Spleen (tissue), 11 donors: ENCODE data around the gene PSD. TPM values are rescaled to one million over a fixed set of nuclear protein-coding genes. Genes with fewer than 3 reads are reported as not detected.

Experiments used
- DNase-seq: peaks from one replicate; pipeline ENCODE4 v3.0.0-alpha.2; 2020
- H3K27ac ChIP-seq, 8 donors: fragments of 200-600 bp; sonication (generic) in 7 of 8; 1 replicate in 4 of 8; 2 replicates in 4 of 8; pipeline versions ENCODE4 v1.5.0 to v1.8.0; 2016 to 2021; ENCODE audit warnings: inconsistent platforms in 4 of 8, mild to moderate bottlenecking in 4 of 8, moderate library complexity in 1 of 8
- H3K27me3 ChIP-seq, 7 donors: fragments of 200-600 bp; sonication (generic) in 6 of 7; replicated peaks in 1 of 7; 1 replicate in 4 of 7; 2 replicates in 3 of 7; pipeline versions ENCODE4 v1.5.0 to v1.8.0; 2016 to 2021; ENCODE audit warnings: inconsistent platforms in 3 of 7, mild to moderate bottlenecking in 1 of 7
- H3K36me3 ChIP-seq, 6 donors: fragments of 200-600 bp; sonication (generic) in 5 of 6; 1 replicate in 4 of 6; 2 replicates in 2 of 6; pipeline versions ENCODE4 v1.5.0 to v1.8.0; 2016 to 2021; ENCODE audit warnings: inconsistent platforms in 2 of 6
- H3K4me1 ChIP-seq, 6 donors: fragments of 200-600 bp; sonication (generic) in 5 of 6; 1 replicate in 3 of 6; 2 replicates in 3 of 6; pipeline versions ENCODE4 v1.5.0 to v1.8.0; 2016 to 2021; ENCODE audit warnings: inconsistent platforms in 3 of 6
- H3K4me3 ChIP-seq, 8 donors: fragments of 200-600 bp; sonication (generic) in 7 of 8; 1 replicate in 4 of 8; 2 replicates in 4 of 8; pipeline versions ENCODE4 v1.5.0 to v1.8.0; 2016 to 2021; ENCODE audit warnings: inconsistent platforms in 4 of 8, mild to moderate bottlenecking in 4 of 8, moderate library complexity in 2 of 8
- H3K9me3 ChIP-seq, 8 donors: fragments of 200-600 bp; sonication (generic) in 7 of 8; 1 replicate in 4 of 8; 2 replicates in 4 of 8; pipeline versions ENCODE4 v1.5.0 to v1.8.0; 2016 to 2021; ENCODE audit warnings: inconsistent platforms in 4 of 8
- POLR2A ChIP-seq, 3 donors: fragments of 450-650 bp; IDR thresholded peaks; one replicate each; pipeline ENCODE4 v1.5.1; 2017; ENCODE audit warnings: antibody characterized with exemption in 3 of 3, mild to moderate bottlenecking in 1 of 3
- POLR2AphosphoS5 ChIP-seq, 3 donors: sonication (generic); formaldehyde crosslinking; IDR thresholded peaks; one replicate each; pipeline ENCODE4 v1.5.1; 2017; ENCODE audit warnings: antibody characterized with exemption in 3 of 3
- WGBS, 5 donors: extraction: QIAGEN DNeasy Blood & Tissue Kit in 3 of 5; methylation state at CpG; one replicate each; pipeline versions ENCODE4 v1.1.5 to v1.1.7; 2013 to 2018; 5-methylcytosine and 5-hydroxymethylcytosine counted together
- intact Hi-C: fragments of 100-400 bp; cut with DNase I; formaldehyde crosslinking; loops from one replicate; pipeline ENCODE4 v1.15.0; 2023; ENCODE audit warnings: low total_unique reads
- polyA plus RNA-seq, 3 donors: library from polyadenylated mRNA; stranded (reverse); fragments of 200-250 nt; gene quantifications; one replicate each; pipeline ENCODE4 v1.2.1, GENCODE V29; 2013
- total RNA-seq, 7 donors: library from RNA; depleted of rRNA in 3 of 7; stranded (reverse); fragments of >200 nt in 3 of 7; fragmentation: NEBNext Ultra II Directional in 4 of 7; extraction: Animal tissue kit (Norgen Biotek cat#: 25700) in 4 of 7; gene quantifications; one replicate each; pipeline versions ENCODE4 v1.1.0 to v1.2.1, GENCODE V29; 2016 to 2021
- TF ChIP-seq, protein P1 (sequence below), 11 experiments: fragments of 200-600 bp in 7 of 11; fragments of 450-650 bp in 4 of 11; sonication (generic) in 4 of 11; IDR thresholded peaks in 8 of 11; conservative IDR thresholded peaks in 3 of 11; 1 replicate in 7 of 11; 2 replicates in 4 of 11; pipeline versions ENCODE4 v1.4.0 to v1.8.0; 2016 to 2021; ENCODE audit warnings: antibody characterized with exemption in 11 of 11, inconsistent platforms in 4 of 11, mild to moderate bottlenecking in 1 of 11
- donor health status: healthy with polysubstance abuse.
- donor health status: DM: no; HTN: no; CAD: no; lungs with moderate emphysema.
- donor health status: DM: no; HTN: no; CAD: no.
- donor health status: Bipolar disorder and iron deficiency.
- donor health status: healthy.
- donor health status: DM: no; HTN: no; CAD: no.
- donor health status: DM: yes; HTN: yes; CAD: no.

PSD gene
- total and polyA plus RNA-seq, 10 donors = 0.59 to 2.5 (median 1.2) TPM

DNA sequence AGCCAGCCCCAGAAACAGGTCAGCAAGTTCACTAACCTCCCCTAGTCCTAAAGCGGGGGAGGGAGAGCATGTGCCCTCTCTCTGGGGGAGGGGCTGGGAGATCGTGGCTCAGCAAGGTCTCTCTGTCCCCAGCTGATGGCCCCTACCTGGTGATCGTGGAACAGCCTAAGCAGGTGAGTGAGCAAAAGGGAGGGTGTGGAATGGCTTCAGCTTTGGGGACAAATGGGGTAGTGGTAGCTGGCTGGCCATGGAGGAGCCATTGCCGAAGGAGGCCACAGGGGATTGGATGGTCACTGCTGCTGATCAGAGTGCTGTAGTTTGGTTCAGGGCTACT is 22.3 kb downstream of the PSD start:
- no peak for TF ChIP-seq POLR2A (IDR thresholded peaks at IDR 0.05)
- TF ChIP-seq, protein P1, sequence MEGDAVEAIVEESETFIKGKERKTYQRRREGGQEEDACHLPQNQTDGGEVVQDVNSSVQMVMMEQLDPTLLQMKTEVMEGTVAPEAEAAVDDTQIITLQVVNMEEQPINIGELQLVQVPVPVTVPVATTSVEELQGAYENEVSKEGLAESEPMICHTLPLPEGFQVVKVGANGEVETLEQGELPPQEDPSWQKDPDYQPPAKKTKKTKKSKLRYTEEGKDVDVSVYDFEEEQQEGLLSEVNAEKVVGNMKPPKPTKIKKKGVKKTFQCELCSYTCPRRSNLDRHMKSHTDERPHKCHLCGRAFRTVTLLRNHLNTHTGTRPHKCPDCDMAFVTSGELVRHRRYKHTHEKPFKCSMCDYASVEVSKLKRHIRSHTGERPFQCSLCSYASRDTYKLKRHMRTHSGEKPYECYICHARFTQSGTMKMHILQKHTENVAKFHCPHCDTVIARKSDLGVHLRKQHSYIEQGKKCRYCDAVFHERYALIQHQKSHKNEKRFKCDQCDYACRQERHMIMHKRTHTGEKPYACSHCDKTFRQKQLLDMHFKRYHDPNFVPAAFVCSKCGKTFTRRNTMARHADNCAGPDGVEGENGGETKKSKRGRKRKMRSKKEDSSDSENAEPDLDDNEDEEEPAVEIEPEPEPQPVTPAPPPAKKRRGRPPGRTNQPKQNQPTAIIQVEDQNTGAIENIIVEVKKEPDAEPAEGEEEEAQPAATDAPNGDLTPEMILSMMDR (IDR thresholded peaks at IDR 0.05 in 8 of 11, conservative IDR thresholded peaks at IDR 0.05 in 3 of 11) = no peak
- no peak for TF ChIP-seq POLR2AphosphoS5 (IDR thresholded peaks at IDR 0.05)
- Histone ChIP-seq H3K36me3 (peaks cover 0 to 45% (median 39%) of the 10 kb centered on the region in 6 donors), H3K4me1 (peaks cover 36 to 83% (median 59%) of the 10 kb centered on the region in 6 donors), H3K9me3 (no peaks in the 10 kb centered on the region), H3K27me3 (no peaks in the 10 kb centered on the region), H3K27ac (peak overlapping the region; percentile 88 to 100 (median 99)), H3K4me3 (peak overlapping the region; percentile 67 to 95 (median 84))
- DNase-seq = no peak
- intact Hi-C loops = loop anchor here (10.0 kb wide), 2 partner anchors 79 to 189 kb away; no protein-coding TSS in a partner anchor
- 35 to 52% (median 44%) methylated on average over 4 of the region's 4 CpGs for whole genome bisulfite sequencing, 5 donors

DNA sequence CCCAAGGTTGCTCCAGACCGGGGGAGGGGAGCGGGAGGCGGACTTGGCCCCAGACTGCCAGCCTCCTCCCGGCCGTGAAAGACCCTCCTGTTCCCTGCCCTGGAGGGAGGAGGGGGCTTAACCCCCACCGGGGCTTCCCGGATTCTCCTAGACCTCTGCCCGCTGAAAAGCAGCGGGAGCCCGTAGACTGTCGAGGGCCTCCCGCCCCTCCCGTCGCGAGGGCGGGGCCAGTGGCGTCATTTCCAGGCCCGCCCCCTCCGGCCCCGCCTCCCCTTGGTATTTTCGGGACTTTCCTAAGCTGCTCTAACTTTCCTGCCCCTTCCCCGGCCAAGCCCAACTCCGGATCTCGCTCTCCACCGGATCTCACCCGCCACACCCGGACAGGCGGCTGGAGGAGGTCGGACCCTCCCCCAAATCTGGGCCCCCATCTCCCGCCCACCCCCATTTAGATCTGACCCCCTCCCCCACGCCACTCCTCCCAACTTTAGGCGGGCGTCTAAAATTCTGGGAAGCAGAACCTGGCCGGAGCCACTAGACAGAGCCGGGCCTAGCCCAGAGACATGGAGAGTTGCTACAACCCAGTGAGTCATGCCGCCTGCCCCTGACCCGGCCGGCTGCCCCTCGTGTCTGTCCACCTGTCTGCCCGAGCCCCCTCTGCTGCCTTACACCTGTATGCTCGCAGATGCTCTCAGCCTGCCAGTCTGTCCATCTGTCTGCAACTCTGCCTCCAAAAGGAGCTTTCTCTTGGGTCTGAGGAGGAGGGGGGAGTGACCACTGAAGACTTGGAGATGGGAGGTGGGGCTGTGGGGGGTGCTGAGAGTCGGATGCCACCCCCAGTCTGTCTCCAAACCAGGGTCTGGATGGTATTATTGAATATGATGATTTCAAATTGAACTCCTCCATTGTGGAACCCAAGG is 22.9 kb downstream of the PSD start, which contains the start of gene NFKB2:
TSS of gene NFKB2 (plus strand) at position 306 of the 917 bp plus-strand sequence. CDS start at position 561, 255 bp downstream.
- H3K4me1 ChIP-seq = peaks cover 36 to 79% (median 58%) of the 10 kb centered on the region in 6 donors
- WGBS, 5 donors = 0 to 2% (median 1%) methylated on average over 35 to 42 of the region's 42 CpGs
- peak; percentile 97 for DNase-seq
- H3K27ac ChIP-seq = peak within 1 kb of the TSS; percentile 88 to 100 (median 99)
- no peaks in the 10 kb centered on the region for H3K9me3 ChIP-seq
- peaks cover 0 to 39% (median 32%) of the 10 kb centered on the region in 6 donors for H3K36me3 ChIP-seq
- TF ChIP-seq, protein P1 (IDR thresholded peaks at IDR 0.05 in 8 of 11, conservative IDR thresholded peaks at IDR 0.05 in 3 of 11) = peak in 1 of 11 experiments; percentile 32
- TF ChIP-seq POLR2A (IDR thresholded peaks at IDR 0.05) (peak in 2 of 3 donors; percentile 56 to 61), POLR2AphosphoS5 (IDR thresholded peaks at IDR 0.05) (peak; percentile 89 to 92 (median 91))
- intact Hi-C loops = loop anchor here (10.0 kb wide), 2 partner anchors 79 to 189 kb away; no protein-coding TSS in a partner anchor
- peak within 1 kb of the TSS; percentile 67 to 95 (median 84) for H3K4me3 ChIP-seq
- no peaks in the 10 kb centered on the region for H3K27me3 ChIP-seq

- Histone ChIP-seq H3K4me1 (peaks cover 32 to 71% (median 52%) of the 10 kb centered on the region in 6 donors), H3K36me3 (peaks cover 0 to 31% (median 25%) of the 10 kb centered on the region in 6 donors), H3K27ac (peak overlapping the region; percentile 88 to 100 (median 99)), H3K4me3 (peak overlapping the region; percentile 67 to 95 (median 84)), H3K9me3 (no peaks in the 10 kb centered on the region), H3K27me3 (no peaks in the 10 kb centered on the region)
- TF ChIP-seq POLR2A (IDR thresholded peaks at IDR 0.05) (peak in 1 of 3 donors; percentile 4), POLR2AphosphoS5 (IDR thresholded peaks at IDR 0.05) (no peak)
- TF ChIP-seq, protein P1 (IDR thresholded peaks at IDR 0.05 in 8 of 11, conservative IDR thresholded peaks at IDR 0.05 in 3 of 11) = no peak
- intact Hi-C loops = loop anchor here (10.0 kb wide), 2 partner anchors 80 to 190 kb away; no protein-coding TSS in a partner anchor
- no peak for DNase-seq
- WGBS, 5 donors = 0 to 1% (median 0%) methylated on average over 16 to 35 of the region's 35 CpGs
These were observed 23.7 kb downstream of the PSD start for GRCh38 chr10:102394801-102395399.
